Caco-2 (cell line): ENCODE results near the gene RELB. TPM values are rescaled to one million over a fixed set of nuclear protein-coding genes. Genes with fewer than 3 reads are reported as not detected.
"Not testable (repeated sequence)": the region's sequence is repeated elsewhere in the genome, so short reads cannot be mapped to it uniquely, and the experiment has no call there.

ENCODE experiments used
- BruUV-seq: library from RNA; stranded (reverse); fragments of 400-500 nt; replicated peaks from 2 replicates; lab custom pipeline; 2021; lab: Mats Ljungman, UMichigan
- CTCF ChIA-PET: fragments of 300-600 bp; sonication (Branson Sonifier 250); formaldehyde crosslinking; loops from one replicate; lab custom pipeline; 2022; ENCODE audit warnings: antibody characterized with exemption; lab: Charles Lee
- POLR2A ChIA-PET: fragments of 300-600 bp; sonication (Branson Sonifier 250); formaldehyde crosslinking; loops from one replicate; lab custom pipeline; 2022; ENCODE audit warnings: antibody characterized with exemption; lab: Charles Lee
- DNase-seq, 2 experiments: peaks; one replicate each; pipeline versions ENCODE4 v3.0.0 to v3.0.0-alpha.2; 2020 to 2022
- H3K27me3 ChIP-seq: replicated peaks from 2 replicates; pipeline ENCODE4 v1.6.0; 2011; ENCODE audit warnings: low read length; ENCODE audit not compliant: control insufficient read depth, insufficient read depth
- H3K36me3 ChIP-seq: 2 replicates; pipeline ENCODE4 v1.5.1; 2011; ENCODE audit warnings: low read length; ENCODE audit not compliant: control insufficient read depth, insufficient read depth
- H3K4me1 ChIP-seq: fragments of 250-450 bp; sonication (Bioruptor Pico); 2 replicates; pipeline ENCODE4 v1.5.1; 2020; ENCODE audit warnings: mild to moderate bottlenecking
- H3K4me3 ChIP-seq: 2 replicates; pipeline ENCODE4 v1.5.1; 2011; ENCODE audit warnings: low read depth, mild to moderate bottlenecking, control low read depth, low read length
- H3K9me3 ChIP-seq: fragments of 250-450 bp; sonication (Bioruptor Pico); 2 replicates; pipeline ENCODE4 v1.5.1; 2020; ENCODE audit warnings: mild to moderate bottlenecking, moderate library complexity
- H3K27ac Mint-ChIP-seq: one replicate; pipeline ENCODE4 v1.8.0; 2022; ENCODE audit warnings: mixed read lengths; ENCODE audit not compliant: unreplicated experiment
- H3K27me3 Mint-ChIP-seq: one replicate; pipeline ENCODE4 v1.8.0; 2022; ENCODE audit warnings: mixed read lengths; ENCODE audit not compliant: insufficient read depth, unreplicated experiment
- H3K36me3 Mint-ChIP-seq: one replicate; pipeline ENCODE4 v1.8.0; 2022; ENCODE audit warnings: mild to moderate bottlenecking, mixed read lengths; ENCODE audit not compliant: insufficient read depth, unreplicated experiment
- H3K4me1 Mint-ChIP-seq: one replicate; pipeline ENCODE4 v1.8.0; 2022; ENCODE audit warnings: low read depth, mixed read lengths; ENCODE audit not compliant: unreplicated experiment
- H3K4me3 Mint-ChIP-seq: one replicate; pipeline ENCODE4 v1.8.0; 2022; ENCODE audit warnings: mild to moderate bottlenecking, moderate library complexity, mixed read lengths; ENCODE audit not compliant: unreplicated experiment
- H3K9me3 Mint-ChIP-seq: one replicate; pipeline ENCODE4 v1.8.0; 2022; ENCODE audit warnings: mixed read lengths; ENCODE audit not compliant: unreplicated experiment
- CTCF ChIP-seq, 2 experiments: fragments of 200-600 bp in 1 of 2; IDR thresholded peaks; 1 replicate in 1 of 2; 2 replicates in 1 of 2; pipeline versions ENCODE4 v1.5.1 to v1.8.0; 2011 to 2022; ENCODE audit warnings: antibody characterized with exemption in 1 of 2, control low read depth in 1 of 2, inconsistent platforms in 1 of 2, low read depth in 1 of 2, low read length in 1 of 2, mild to moderate bottlenecking in 1 of 2, moderate library complexity in 1 of 2; ENCODE audit not compliant: insufficient read depth in 1 of 2, severe bottlenecking in 1 of 2, unreplicated experiment in 1 of 2
- intact Hi-C: fragments of 100-400 bp; cut with micrococcal nuclease; formaldehyde crosslinking; loops from one replicate; pipeline ENCODE4 v1.10.0; 2022; ENCODE audit not compliant: unreplicated experiment
- total RNA-seq: library from RNA; stranded (reverse); gene quantifications from 2 replicates; pipeline ENCODE4 v1.2.3, GENCODE V29; 2022

Gene RELB
- total RNA-seq, 1 experiment from 2014 or later, result 6.3 TPM

GRCh38 chr19:44968670-44969069, 32.6 kb upstream of the RELB start:
- intact Hi-C loops, result no loop called here
- Mint-ChIP-seq H3K4me3 (no peak overlapping the region), H3K27ac (no peak overlapping the region), H3K4me1 (no peaks in the 10 kb centered on the region), H3K27me3 (no peaks in the 10 kb centered on the region), H3K36me3 (peaks cover 63% of the 10 kb centered on the region), H3K9me3 (no peaks in the 10 kb centered on the region)
- POLR2A ChIA-PET, result no interaction called here
- Histone ChIP-seq H3K4me1 (no peaks in the 10 kb centered on the region), H3K9me3 (no peaks in the 10 kb centered on the region), H3K27me3 (no peaks in the 10 kb centered on the region), H3K4me3 (no peak overlapping the region), H3K36me3 (no peaks in the 10 kb centered on the region; the same call in none of the 2 replicates)
- CTCF ChIA-PET, result no interaction called here
- BruUV-seq, result no TSS peak
- DNase-seq, result no peak
- TF ChIP-seq CTCF (IDR thresholded peaks at IDR 0.05; ENCODE audit: insufficient read depth in 1 of 2, low read depth in 1 of 2, low read length in 1 of 2, severe bottlenecking in 1 of 2, unreplicated experiment in 1 of 2), result no peak

- H3K27me3 Mint-ChIP-seq, result no peaks in the 10 kb centered on the region
- H3K27ac Mint-ChIP-seq, result no peak overlapping the region
- H3K4me3 ChIP-seq, result no peak overlapping the region
- POLR2A ChIA-PET, result no interaction called here
- CTCF ChIA-PET, result no interaction called here
- DNase-seq, result no peak
- no peaks in the 10 kb centered on the region for H3K9me3 Mint-ChIP-seq
- no peak overlapping the region for H3K4me3 Mint-ChIP-seq
- no TSS peak for BruUV-seq
- intact Hi-C loops, result no loop called here
- no peak for TF ChIP-seq CTCF (IDR thresholded peaks at IDR 0.05; ENCODE audit: insufficient read depth in 1 of 2, low read depth in 1 of 2, low read length in 1 of 2, severe bottlenecking in 1 of 2, unreplicated experiment in 1 of 2)
- no peaks in the 10 kb centered on the region for H3K9me3 ChIP-seq
- H3K36me3 ChIP-seq, result no peaks in the 10 kb centered on the region; the same call in none of the 2 replicates
- no peaks in the 10 kb centered on the region for H3K4me1 ChIP-seq
- no peaks in the 10 kb centered on the region for H3K4me1 Mint-ChIP-seq
- H3K27me3 ChIP-seq, result no peaks in the 10 kb centered on the region
- H3K36me3 Mint-ChIP-seq, result peaks cover 63% of the 10 kb centered on the region
Measured at GRCh38 chr19:44969437-44969836, 31.8 kb upstream of the RELB start.

GRCh38 chr19:44971451-44971850, 29.8 kb upstream of the RELB start:
- H3K36me3 ChIP-seq, H3K4me1 ChIP-seq, H3K9me3 Mint-ChIP-seq, H3K27me3 ChIP-seq, BruUV-seq, H3K27ac Mint-ChIP-seq, POLR2A ChIA-PET, H3K4me3 ChIP-seq, H3K4me1 Mint-ChIP-seq, H3K27me3 Mint-ChIP-seq, H3K4me3 Mint-ChIP-seq, intact Hi-C loops, H3K9me3 ChIP-seq, DNase-seq: not testable (repeated sequence)
- CTCF ChIA-PET, result interaction anchor here (0.7 kb wide), 2 partner anchors 60 to 982 kb away, joined by 4 read pairs; no protein-coding TSS in a partner anchor
- peaks cover 66% of the 10 kb centered on the region for H3K36me3 Mint-ChIP-seq

GRCh38 chr19:44972802-44973201, 28.5 kb upstream of the RELB start:
- no peaks in the 10 kb centered on the region for H3K9me3 Mint-ChIP-seq
- peaks cover 68% of the 10 kb centered on the region for H3K36me3 Mint-ChIP-seq
- Histone ChIP-seq H3K4me1 (no peaks in the 10 kb centered on the region), H3K36me3 (peaks cover 3% of the 10 kb centered on the region; the same call in 1 of the 2 replicates), H3K9me3 (no peaks in the 10 kb centered on the region), H3K4me3 (no peak overlapping the region), H3K27me3 (no peaks in the 10 kb centered on the region)
- POLR2A ChIA-PET, result no interaction called here
- TF ChIP-seq CTCF (IDR thresholded peaks at IDR 0.05; ENCODE audit: insufficient read depth in 1 of 2, low read depth in 1 of 2, low read length in 1 of 2, severe bottlenecking in 1 of 2, unreplicated experiment in 1 of 2), result no peak
- H3K4me3 Mint-ChIP-seq, result no peak overlapping the region
- no peaks in the 10 kb centered on the region for H3K27me3 Mint-ChIP-seq
- H3K27ac Mint-ChIP-seq, result no peak overlapping the region
- no peaks in the 10 kb centered on the region for H3K4me1 Mint-ChIP-seq
- CTCF ChIA-PET, result no interaction called here
- no peak for DNase-seq
- intact Hi-C loops, result no loop called here
- BruUV-seq, result no TSS peak
